ENCODE measurements around the gene DGCR8.

DNA sequence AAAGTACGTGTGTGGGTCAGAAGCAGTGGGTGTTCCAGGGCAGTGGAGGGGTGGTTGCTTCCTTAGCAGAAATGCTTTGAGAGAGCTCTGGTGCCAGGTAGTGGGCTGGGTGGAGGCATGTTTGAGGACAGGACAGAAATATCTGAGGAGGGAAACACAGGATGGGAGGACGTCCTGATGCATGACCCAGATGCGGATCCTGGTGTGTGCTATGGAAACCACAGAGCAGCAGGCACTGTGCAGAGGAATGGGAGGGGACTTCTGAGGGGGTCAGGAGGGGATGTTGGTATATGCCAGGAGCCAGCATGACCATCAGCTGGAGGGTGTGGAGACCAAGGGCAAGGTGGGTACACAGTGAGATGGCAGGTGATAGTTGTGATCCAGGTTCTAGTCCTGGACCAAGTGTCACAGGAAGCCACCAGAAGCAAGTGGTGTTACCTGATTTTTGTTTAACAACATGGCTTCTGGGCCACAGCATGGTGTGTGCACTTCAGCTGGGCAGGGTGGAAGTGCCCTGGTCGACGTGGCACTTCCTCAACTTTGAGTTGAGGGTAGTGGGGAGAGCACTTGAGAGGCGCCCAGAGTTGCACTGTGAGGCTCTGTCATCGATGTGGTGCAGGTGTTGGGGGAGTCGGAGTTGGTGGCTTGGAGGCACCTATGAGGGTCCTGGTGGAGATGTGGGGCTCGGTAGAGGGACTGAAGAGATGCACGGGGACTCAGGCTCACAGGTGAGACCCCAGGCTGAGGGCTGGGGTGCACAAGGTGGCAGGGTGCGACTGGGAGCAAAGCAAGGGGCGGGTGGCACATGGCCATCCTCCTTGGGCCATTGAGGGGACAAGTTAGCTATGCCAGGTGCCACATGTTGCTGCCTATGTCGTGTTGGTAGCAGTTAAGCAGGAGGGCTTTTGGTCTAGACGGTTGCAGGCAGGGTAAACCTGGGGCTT is 7.5 kb downstream of the DGCR8 start:
- TF ChIP-seq, protein P1, sequence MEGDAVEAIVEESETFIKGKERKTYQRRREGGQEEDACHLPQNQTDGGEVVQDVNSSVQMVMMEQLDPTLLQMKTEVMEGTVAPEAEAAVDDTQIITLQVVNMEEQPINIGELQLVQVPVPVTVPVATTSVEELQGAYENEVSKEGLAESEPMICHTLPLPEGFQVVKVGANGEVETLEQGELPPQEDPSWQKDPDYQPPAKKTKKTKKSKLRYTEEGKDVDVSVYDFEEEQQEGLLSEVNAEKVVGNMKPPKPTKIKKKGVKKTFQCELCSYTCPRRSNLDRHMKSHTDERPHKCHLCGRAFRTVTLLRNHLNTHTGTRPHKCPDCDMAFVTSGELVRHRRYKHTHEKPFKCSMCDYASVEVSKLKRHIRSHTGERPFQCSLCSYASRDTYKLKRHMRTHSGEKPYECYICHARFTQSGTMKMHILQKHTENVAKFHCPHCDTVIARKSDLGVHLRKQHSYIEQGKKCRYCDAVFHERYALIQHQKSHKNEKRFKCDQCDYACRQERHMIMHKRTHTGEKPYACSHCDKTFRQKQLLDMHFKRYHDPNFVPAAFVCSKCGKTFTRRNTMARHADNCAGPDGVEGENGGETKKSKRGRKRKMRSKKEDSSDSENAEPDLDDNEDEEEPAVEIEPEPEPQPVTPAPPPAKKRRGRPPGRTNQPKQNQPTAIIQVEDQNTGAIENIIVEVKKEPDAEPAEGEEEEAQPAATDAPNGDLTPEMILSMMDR (IDR thresholded peaks at IDR 0.05; ENCODE audit: low read depth, low read length, poor library complexity, severe bottlenecking): no peak
- TF ChIP-seq EZH2phosphoT487 (IDR thresholded peaks at IDR 0.05; ENCODE audit: borderline replicate concordance, low read length): no peak

Measured in DOHH2 (cell line).